KMS-11 (cell line): ENCODE results near the gene BLOC1S1.

ENCODE experiments used
- H2AFZ ChIP-seq: fragments of 200-600 bp; sonication (generic); 2 replicates; pipeline ENCODE4 v1.6.1; 2016; ENCODE audit warnings: antibody characterized with exemption, mixed run types, low read depth
- H3K27ac ChIP-seq: fragments of 200-600 bp; sonication (generic); 2 replicates; pipeline ENCODE4 v1.6.1; 2016; ENCODE audit warnings: mild to moderate bottlenecking, mixed run types
- H3K27me3 ChIP-seq: fragments of 200-600 bp; sonication (generic); 2 replicates; pipeline ENCODE4 v1.6.1; 2017; ENCODE audit warnings: mild to moderate bottlenecking, low read depth, mixed run types, moderate library complexity; ENCODE audit not compliant: insufficient read depth
- H3K36me3 ChIP-seq: fragments of 200-600 bp; sonication (generic); 2 replicates; pipeline ENCODE4 v1.6.1; 2017; ENCODE audit warnings: mild to moderate bottlenecking, mixed run types; ENCODE audit not compliant: insufficient read depth
- H3K4me1 ChIP-seq: fragments of 200-600 bp; sonication (generic); 2 replicates; pipeline ENCODE4 v1.6.1; 2016; ENCODE audit warnings: mild to moderate bottlenecking, low read depth, mixed run types; ENCODE audit not compliant: poor library complexity, severe bottlenecking
- H3K4me2 ChIP-seq: fragments of 200-600 bp; sonication (generic); 2 replicates; pipeline ENCODE4 v1.7.0; 2016; ENCODE audit warnings: mild to moderate bottlenecking, mixed run types
- H3K4me3 ChIP-seq: fragments of 200-600 bp; sonication (generic); IDR thresholded peaks from 2 replicates; pipeline ENCODE4 v1.6.1; 2017; ENCODE audit warnings: low read depth, low read length, mixed read lengths; ENCODE audit not compliant: insufficient read depth
- H3K79me2 ChIP-seq: fragments of 200-600 bp; sonication (generic); 2 replicates; pipeline ENCODE4 v1.6.1; 2016; ENCODE audit warnings: low read depth, mixed run types; ENCODE audit not compliant: insufficient read depth
- H3K9ac ChIP-seq: fragments of 200-600 bp; sonication (generic); 2 replicates; pipeline ENCODE4 v1.6.1; 2016; ENCODE audit warnings: mild to moderate bottlenecking, mixed run types
- H4K20me1 ChIP-seq: fragments of 200-600 bp; sonication (generic); 2 replicates; pipeline ENCODE4 v1.6.1; 2016; ENCODE audit warnings: mild to moderate bottlenecking, mixed run types; ENCODE audit not compliant: insufficient read depth
- TF ChIP-seq, protein P1 (sequence below): fragments of 200-600 bp; sonication (generic); conservative IDR thresholded peaks from 2 replicates; pipeline ENCODE4 v1.6.1; 2017; ENCODE audit warnings: low read depth, mild to moderate bottlenecking, antibody characterized with exemption, low read length, moderate library complexity, mixed read lengths

BLOC1S1 gene

DNA sequence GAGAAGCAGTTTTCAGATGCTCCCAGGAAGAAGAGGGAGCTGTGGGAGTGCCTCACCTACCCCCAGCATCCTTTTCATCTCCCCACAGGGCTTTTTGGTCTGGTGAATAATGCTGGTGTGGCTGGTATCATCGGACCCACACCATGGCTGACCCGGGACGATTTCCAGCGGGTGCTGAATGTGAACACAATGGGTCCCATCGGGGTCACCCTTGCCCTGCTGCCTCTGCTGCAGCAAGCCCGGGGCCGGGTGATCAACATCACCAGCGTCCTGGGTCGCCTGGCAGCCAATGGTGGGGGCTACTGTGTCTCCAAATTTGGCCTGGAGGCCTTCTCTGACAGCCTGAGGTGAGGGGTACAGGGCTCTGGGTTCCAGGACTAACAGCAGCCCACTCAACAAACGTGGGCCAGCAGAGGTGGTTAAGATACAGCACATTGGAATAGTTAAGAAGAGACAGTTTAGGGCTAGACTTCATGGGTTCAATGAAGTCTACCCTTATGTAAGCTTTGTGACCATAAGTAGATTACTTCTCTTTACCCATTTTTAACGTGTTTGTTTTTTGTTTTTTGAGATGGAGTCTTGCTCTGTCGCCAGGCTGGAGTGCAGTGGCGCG lies 5.9 kb downstream of the BLOC1S1 start:
- H3K79me2 ChIP-seq: peaks cover 9% of the 10 kb centered on the region; the same call in 1 of the 2 replicates
- no peak overlapping the region for H3K9ac ChIP-seq
- no peak overlapping the region for H3K27ac ChIP-seq
- H3K36me3 ChIP-seq: no peaks in the 10 kb centered on the region; the same call in 1 of the 2 replicates
- H4K20me1 ChIP-seq: no peaks in the 10 kb centered on the region
- H3K4me2 ChIP-seq: no peak overlapping the region
- H2AFZ ChIP-seq: no peak overlapping the region
- H3K27me3 ChIP-seq: no peaks in the 10 kb centered on the region
- no peak overlapping the region for H3K4me3 ChIP-seq
- TF ChIP-seq, protein P1, sequence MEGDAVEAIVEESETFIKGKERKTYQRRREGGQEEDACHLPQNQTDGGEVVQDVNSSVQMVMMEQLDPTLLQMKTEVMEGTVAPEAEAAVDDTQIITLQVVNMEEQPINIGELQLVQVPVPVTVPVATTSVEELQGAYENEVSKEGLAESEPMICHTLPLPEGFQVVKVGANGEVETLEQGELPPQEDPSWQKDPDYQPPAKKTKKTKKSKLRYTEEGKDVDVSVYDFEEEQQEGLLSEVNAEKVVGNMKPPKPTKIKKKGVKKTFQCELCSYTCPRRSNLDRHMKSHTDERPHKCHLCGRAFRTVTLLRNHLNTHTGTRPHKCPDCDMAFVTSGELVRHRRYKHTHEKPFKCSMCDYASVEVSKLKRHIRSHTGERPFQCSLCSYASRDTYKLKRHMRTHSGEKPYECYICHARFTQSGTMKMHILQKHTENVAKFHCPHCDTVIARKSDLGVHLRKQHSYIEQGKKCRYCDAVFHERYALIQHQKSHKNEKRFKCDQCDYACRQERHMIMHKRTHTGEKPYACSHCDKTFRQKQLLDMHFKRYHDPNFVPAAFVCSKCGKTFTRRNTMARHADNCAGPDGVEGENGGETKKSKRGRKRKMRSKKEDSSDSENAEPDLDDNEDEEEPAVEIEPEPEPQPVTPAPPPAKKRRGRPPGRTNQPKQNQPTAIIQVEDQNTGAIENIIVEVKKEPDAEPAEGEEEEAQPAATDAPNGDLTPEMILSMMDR: no peak
- peaks cover 38% of the 10 kb centered on the region for H3K4me1 ChIP-seq

DNA sequence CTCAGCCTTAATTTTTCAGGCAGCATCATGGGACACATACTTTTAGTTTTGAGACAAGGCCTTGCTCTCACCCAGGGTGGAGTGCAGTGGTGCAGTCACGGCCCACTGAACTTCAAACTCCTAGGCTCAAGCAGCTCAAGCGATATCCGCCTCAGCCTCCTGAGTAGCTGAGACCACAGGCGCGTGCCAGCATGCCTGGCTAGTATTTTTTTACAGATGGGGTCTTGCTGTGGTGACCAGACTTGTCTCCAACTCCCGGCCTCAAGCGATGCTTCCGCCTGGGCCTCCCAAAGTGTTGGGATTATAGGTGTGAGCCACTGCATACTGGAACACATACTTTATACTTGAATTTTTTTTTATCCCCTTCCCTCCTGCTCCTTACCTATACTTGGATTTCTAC lies 7.1 kb downstream of the BLOC1S1 start:
- Histone ChIP-seq H3K36me3 (no peaks in the 10 kb centered on the region; the same call in 1 of the 2 replicates), H2AFZ (no peak overlapping the region), H3K79me2 (peaks cover 10% of the 10 kb centered on the region; the same call in 1 of the 2 replicates), H3K27ac (no peak overlapping the region), H4K20me1 (no peaks in the 10 kb centered on the region), H3K4me1 (peaks cover 34% of the 10 kb centered on the region), H3K4me3 (no peak overlapping the region), H3K27me3 (no peaks in the 10 kb centered on the region), H3K9ac (no peak overlapping the region), H3K4me2 (no peak overlapping the region)
- TF ChIP-seq, protein P1: no peak

DNA sequence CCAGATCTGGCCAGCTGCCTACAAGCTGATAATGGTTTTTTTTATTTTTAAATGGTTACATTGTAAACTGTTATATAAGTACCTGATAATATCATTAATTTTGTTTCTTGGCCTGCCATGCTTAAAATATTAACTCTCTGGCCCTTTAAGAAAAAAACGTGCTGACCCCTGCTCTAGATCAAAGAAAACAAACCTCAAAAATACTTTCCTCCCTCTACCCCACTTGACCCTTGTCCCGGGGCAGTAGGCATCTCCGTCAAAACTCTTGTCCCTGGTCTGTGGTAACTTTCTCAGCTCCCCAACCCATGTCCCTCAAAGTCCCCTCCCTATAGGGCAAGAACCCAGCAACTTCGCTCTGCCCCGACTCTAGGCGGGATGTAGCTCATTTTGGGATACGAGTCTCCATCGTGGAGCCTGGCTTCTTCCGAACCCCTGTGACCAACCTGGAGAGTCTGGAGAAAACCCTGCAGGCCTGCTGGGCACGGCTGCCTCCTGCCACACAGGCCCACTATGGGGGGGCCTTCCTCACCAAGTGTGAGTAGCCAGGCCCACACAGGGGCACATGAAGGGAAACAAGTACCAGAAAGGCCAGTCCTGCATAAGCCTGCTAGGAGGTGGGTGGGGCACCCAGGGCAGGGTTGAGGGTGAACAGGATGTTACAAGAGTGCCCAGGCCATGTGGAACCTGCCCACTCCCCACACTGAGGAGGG lies 7.8 kb downstream of the BLOC1S1 start:
- H3K4me2 ChIP-seq: no peak overlapping the region
- no peak overlapping the region for H3K4me3 ChIP-seq
- no peaks in the 10 kb centered on the region; the same call in 1 of the 2 replicates for H3K36me3 ChIP-seq
- H3K27ac ChIP-seq: no peak overlapping the region
- TF ChIP-seq, protein P1: no peak
- H3K4me1 ChIP-seq: peaks cover 30% of the 10 kb centered on the region
- no peak overlapping the region for H2AFZ ChIP-seq
- no peak overlapping the region for H3K9ac ChIP-seq
- H4K20me1 ChIP-seq: no peaks in the 10 kb centered on the region
- H3K79me2 ChIP-seq: peaks cover 13% of the 10 kb centered on the region; the same call in 1 of the 2 replicates
- H3K27me3 ChIP-seq: no peaks in the 10 kb centered on the region

DNA sequence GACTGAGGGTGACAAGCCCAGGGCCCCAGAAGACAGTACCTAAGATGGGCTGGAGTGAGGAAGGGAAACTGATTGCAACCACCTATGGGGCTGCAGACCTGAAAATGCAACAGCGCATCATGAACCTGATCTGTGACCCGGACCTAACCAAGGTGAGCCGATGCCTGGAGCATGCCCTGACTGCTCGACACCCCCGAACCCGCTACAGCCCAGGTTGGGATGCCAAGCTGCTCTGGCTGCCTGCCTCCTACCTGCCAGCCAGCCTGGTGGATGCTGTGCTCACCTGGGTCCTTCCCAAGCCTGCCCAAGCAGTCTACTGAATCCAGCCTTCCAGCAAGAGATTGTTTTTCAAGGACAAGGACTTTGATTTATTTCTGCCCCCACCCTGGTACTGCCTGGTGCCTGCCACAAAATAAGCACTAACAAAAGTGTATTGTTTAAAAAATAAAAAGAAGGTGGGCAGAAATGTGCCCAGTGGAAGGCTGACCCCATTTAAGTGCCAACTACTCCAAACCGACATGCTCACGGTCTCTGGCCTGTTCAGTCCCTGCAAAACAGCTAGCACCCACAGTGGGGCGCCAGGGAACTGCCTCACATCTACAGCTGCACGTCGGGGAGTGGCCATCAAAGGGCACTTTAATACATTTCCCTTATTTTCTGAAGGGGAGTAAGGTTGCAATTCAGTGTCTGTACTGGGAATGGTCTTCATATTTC lies 8.5 kb downstream of the BLOC1S1 start:
- Histone ChIP-seq H3K27ac (no peak overlapping the region), H2AFZ (no peak overlapping the region), H3K36me3 (no peaks in the 10 kb centered on the region; the same call in 1 of the 2 replicates), H3K4me2 (no peak overlapping the region), H3K27me3 (no peaks in the 10 kb centered on the region), H3K79me2 (peaks cover 13% of the 10 kb centered on the region; the same call in 1 of the 2 replicates), H3K4me3 (no peak overlapping the region), H3K9ac (no peak overlapping the region), H4K20me1 (no peaks in the 10 kb centered on the region), H3K4me1 (peaks cover 30% of the 10 kb centered on the region)
- TF ChIP-seq, protein P1: peak; percentile 87
